HG02623 (cell line): ENCODE data around the gene TAF11L6.
"Not testable (repeated sequence)": the region's sequence is repeated elsewhere in the genome, so short reads cannot be mapped to it uniquely, and the experiment has no call there.

ENCODE experiments used
- ATAC-seq: cut with Tn5 transposase; IDR thresholded peaks from one replicate; pipeline ENCODE4 v1.9.1; 2021; ENCODE audit warnings: moderate library complexity; ENCODE audit not compliant: unreplicated experiment

Gene TAF11L6

DNA sequence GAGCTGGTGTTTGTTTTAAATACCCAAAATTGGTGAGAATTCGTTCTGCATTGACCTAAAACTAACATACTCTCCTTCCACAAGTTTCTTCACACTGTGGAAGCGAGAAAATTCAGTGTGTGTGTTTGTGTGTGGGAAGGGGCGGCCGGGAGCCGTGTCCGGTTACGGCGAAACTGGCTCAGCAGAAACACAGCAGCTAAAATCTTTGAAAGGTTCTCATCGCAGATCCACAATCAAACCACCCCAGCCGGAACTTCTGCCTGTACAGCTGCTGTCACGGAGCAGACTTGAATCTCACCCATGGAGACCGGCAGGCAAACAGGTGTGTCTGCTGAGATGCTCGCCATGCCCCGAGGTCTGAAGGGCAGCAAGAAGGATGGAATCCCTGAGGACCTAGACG lies at the start of gene TAF11L6:
Gene TAF11L6 (plus strand): TSS at position 301 of the 400 bp plus-strand sequence.
- ATAC-seq = not testable (repeated sequence)

DNA sequence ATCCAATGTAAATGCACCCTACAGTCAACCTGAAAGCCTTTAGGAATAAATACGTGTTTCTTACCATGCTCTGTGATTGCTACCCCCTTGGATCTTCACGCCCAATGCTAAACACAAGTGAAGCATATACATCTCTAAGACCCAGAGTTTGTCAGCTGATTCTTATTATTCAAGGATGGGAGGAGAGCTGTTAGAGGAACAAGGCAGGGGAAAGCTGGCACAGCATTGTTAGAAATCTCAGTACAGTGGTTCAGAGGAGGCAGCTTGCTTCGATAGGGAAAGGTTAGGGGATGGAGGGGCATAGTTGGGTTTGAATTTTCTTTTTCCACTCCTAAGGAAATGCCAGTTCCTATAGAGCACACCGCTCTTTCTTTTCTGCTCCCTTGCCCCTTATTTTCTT lies 47.1 kb upstream of the TAF11L6 start:
- no peak for ATAC-seq

DNA sequence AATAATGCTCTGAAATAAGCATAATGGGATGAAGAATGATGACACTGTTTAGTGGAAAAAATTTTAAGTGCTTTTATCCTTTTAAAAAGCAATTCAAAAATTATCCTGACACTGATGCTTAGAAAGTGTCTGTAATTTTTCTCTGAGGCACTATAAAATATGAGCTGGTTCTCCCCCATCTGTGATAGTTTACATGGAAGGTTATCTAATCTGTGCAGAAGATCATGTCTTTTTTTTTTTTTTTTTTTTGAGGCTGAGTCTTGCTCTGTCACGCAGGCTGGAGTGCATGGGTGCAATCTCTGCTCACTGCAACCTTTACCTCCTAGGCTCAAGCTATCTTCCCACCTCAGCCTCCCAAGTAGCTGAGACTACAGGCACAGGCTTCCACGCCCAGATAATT lies 45.7 kb upstream of the TAF11L6 start:
- ATAC-seq = no peak

DNA sequence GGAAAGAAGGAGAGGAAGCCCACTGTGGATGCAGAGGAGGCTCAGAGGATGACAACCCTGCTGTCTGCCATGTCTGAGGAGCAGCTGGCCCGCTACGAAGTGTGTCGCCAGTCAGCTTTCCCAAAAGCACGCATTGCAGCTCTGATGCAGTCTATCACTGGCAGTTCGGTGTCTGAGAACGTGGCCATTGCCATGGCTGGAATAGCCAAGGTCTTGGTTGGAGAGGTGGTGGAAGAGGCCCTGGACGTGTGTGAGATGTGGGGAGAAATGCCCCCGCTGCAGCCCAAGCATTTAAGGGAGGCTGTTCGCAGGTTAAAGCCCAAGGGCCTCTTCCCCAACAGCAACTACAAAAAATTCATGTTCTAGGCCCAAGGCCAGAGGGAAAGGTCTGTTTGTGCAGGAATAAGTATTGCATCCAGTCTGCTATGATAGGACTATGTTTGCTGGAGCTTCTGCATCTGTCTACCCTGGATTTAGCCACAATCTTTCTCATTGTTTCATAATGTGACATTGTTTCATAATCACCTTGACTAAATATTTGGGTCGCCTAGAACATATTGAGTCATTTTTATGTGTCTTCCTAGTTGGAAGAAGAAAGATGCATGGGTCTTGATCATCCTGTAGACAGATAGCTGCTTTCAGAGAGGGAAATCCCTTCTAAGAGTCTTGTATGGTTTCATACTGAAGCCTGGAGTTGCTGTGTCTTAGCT lies 41.9 kb upstream of the TAF11L6 start:
- ATAC-seq = not testable (repeated sequence)

DNA sequence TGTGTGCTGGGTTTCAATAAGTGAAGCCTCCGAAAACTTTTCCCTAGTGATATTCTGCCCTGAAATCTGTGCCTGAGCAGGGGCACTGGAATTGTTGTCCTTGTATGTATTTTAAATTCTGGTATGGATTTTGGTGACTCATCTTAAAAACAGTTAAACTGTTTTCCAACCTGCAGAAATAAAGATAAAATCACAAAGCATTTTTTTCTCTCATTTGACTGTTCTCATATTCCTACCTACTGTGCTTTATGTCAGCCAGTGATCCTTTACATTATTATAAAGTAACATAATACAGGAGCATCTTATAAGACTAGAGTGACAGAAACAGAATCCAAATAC lies 41.3 kb upstream of the TAF11L6 start:
- no peak for ATAC-seq

DNA sequence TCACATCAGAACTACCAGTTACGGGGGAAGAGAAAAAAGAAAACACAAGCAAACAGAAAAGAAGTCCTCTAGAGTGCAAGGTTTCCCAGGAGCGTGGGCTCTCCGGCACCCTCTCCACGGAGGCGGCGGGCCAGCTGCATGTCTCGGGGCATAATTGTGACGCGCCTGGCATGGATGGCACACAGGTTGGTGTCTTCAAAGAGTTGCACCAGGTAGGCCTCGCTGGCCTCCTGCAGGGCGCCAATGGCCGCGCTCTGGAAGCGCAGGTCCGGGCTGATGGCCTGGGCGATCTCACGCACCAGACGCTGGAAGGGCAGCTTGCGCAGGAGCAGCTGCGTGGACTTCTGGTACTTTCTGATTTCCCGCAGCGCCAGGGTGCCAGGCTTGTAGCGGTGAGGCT lies 37.2 kb upstream of the TAF11L6 start:
- not testable (repeated sequence) for ATAC-seq

DNA sequence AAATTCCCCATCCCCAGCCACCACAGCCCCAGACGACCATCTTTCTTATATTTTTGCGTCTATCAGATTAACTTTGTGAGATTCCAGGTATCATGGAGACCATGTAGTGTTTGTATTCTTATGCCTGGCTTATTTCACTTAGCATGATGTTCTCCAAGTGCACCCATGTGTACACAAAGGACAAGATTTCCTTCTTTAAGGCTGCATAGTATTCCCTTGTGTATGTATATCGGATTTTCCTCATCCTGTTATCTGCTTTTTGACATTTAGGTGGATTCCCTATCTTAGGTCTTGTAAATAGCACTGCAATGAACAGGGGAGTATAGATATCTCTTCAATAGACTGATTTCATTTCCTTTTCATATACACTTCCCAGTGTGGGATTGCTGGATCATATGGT lies 35.7 kb upstream of the TAF11L6 start:
- ATAC-seq = no peak

DNA sequence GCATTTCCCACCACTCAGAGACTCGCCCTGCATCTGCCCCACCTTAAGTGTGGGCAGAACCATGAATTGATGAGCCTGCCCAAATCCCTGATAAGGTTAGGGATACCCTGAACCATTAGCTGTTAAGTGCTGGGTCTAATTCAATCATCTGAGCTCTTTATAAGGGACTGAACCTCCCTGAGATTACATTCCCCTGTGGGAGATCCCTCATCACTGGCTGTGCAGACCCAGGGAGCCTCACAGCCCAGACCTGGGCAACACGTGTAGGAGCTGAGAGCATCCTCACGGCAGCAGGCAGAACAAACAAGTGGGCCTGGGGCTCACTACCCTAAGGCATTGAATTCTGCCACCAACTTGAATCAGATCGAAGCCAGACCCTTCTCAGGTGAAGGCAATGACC lies 31.0 kb upstream of the TAF11L6 start:
- no peak for ATAC-seq

DNA sequence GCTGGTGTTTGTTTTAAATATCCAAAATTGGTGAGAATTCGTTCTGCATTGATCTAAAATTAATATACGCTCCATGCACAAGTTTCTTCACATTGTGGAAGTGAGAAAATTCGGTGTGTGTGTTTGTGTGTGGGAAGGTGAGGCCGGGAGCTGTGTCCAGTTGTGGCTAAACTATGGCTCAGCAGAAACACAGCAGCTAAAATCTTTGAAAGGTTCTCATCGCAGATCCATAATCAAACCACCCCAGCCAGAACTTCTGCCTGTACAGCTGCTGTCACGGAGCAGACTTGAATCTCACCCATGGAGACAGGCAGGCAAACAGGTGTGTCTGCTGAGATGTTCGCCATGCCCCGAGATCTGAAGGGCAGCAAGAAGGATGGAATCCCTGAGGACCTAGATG lies 30.5 kb upstream of the TAF11L6 start, which contains the start of gene TAF11L2:
Gene TAF11L2 (plus strand): TSS at position 301 of the 400 bp plus-strand sequence.
- not testable (repeated sequence) for ATAC-seq

DNA sequence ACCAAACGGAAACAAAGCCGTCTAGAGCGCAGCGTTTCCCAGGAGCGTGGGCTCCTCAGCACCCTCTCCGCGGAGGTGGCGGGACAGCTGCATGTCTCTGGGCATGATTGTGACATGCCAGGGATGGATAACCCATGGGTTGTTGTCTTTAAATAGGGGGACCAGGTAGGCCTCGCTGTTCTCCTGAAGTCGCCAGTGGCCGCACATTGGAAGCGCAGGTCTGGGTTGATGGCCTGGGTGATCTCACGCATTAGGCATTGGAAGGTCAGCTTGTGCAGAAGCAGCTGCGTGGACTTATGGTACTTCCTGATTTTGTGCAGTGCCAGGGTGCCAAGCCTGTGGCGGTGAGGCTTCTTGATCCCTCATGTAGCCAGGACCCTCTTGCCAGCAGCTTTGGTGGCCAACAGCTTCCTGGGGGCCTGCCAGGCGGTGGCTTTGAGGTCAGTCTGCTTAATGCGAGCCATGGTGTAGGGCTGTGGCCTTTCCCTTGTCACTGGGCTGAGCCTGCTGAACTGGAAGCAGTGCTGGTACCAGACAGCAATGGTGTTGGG lies 16.6 kb upstream of the TAF11L6 start:
- ATAC-seq = no peak

DNA sequence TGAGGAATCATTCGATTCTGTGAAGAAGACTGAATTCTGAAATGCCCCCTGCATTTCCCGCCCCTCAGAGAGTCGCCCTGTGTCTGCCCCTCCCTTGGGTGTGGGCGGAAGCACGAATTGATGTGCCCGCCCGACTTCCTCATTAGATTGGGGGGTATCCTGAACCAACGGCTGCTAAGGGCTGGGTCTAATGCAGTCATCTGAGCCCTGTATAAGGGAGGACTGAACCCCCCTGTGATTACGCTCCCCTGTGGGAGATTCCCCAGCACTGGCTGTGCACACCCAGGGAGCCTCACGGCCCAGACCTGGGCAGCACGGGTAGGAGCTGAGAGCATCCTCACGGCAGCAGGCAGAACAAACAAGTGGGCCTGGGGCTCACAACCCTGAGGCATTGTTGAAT lies 10.9 kb upstream of the TAF11L6 start:
- ATAC-seq = not testable (repeated sequence)

DNA sequence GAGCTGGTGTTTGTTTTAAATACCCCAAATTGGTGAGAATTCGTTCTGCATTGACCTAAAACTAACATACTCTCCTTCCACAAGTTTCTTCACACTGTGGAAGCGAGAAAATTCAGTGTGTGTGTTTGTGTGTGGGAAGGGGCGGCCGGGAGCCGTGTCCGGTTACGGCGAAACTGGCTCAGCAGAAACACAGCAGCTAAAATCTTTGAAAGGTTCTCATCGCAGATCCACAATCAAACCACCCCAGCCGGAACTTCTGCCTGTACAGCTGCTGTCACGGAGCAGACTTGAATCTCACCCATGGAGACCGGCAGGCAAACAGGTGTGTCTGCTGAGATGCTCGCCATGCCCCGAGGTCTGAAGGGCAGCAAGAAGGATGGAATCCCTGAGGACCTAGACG lies 10.4 kb upstream of the TAF11L6 start, which contains the start of gene TAF11L3:
Gene TAF11L3 (plus strand): TSS at position 301 of the 400 bp plus-strand sequence.
- not testable (repeated sequence) for ATAC-seq

DNA sequence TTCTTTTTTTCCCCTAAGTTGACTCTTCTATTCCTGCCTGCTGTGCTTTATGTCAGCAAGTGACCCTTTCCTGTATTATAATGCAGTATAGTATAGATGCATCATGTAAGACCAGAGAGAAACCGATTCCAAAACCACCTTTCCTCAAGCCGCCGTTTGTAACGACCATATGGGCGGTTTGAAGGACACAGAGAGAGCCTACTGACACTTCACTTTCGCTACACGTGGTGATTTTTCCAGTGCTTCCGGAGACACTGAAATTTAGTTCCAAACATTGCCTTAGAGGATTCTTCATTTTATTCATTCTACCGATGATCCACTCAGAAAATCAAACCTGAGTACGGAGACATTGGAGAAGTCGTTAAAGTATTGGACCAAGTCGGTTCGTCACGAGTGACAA lies 9.0 kb upstream of the TAF11L6 start:
- not testable (repeated sequence) for ATAC-seq

DNA sequence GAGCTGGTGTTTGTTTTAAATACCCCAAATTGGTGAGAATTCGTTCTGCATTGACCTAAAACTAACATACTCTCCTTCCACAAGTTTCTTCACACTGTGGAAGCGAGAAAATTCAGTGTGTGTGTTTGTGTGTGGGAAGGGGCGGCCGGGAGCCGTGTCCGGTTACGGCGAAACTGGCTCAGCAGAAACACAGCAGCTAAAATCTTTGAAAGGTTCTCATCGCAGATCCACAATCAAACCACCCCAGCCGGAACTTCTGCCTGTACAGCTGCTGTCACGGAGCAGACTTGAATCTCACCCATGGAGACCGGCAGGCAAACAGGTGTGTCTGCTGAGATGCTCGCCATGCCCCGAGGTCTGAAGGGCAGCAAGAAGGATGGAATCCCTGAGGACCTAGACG lies 7.0 kb upstream of the TAF11L6 start, which contains the start of gene TAF11L4:
Gene TAF11L4 (plus strand): TSS at position 301 of the 400 bp plus-strand sequence.
- not testable (repeated sequence) for ATAC-seq

DNA sequence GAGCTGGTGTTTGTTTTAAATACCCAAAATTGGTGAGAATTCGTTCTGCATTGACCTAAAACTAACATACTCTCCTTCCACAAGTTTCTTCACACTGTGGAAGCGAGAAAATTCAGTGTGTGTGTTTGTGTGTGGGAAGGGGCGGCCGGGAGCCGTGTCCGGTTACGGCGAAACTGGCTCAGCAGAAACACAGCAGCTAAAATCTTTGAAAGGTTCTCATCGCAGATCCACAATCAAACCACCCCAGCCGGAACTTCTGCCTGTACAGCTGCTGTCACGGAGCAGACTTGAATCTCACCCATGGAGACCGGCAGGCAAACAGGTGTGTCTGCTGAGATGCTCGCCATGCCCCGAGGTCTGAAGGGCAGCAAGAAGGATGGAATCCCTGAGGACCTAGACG lies 3.5 kb upstream of the TAF11L6 start, which contains the start of gene TAF11L5:
Gene TAF11L5 (plus strand): TSS at position 301 of the 400 bp plus-strand sequence.
- ATAC-seq = not testable (repeated sequence)

DNA sequence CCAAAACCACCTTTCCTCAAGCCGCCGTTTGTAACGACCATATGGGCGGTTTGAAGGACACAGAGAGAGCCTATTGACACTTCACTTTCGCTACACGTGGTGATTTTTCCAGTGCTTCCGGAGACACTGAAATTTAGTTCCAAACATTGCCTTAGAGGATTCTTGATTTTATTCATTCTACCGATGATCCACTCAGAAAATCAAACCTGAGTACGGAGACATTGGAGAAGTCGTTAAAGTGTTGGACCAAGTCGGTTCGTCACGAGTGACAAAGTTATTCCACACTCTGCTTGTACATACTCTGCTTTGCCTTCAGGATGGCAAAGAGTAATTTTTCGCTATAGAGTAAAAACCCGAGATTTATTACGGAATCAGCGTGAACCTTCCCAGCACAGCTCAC lies 2.0 kb upstream of the TAF11L6 start:
- ATAC-seq = not testable (repeated sequence)
